ENCODE measurements around the gene CXCL9. TPM values are rescaled to one million over a fixed set of nuclear protein-coding genes. Genes with fewer than 3 reads are reported as not detected.
"Not testable (repeated sequence)": the region's sequence is repeated elsewhere in the genome, so short reads cannot be mapped to it uniquely, and the experiment has no call there.

The CXCL9 gene
- total RNA-seq, 1 experiment from 2014 or later, result not detected

DNA sequence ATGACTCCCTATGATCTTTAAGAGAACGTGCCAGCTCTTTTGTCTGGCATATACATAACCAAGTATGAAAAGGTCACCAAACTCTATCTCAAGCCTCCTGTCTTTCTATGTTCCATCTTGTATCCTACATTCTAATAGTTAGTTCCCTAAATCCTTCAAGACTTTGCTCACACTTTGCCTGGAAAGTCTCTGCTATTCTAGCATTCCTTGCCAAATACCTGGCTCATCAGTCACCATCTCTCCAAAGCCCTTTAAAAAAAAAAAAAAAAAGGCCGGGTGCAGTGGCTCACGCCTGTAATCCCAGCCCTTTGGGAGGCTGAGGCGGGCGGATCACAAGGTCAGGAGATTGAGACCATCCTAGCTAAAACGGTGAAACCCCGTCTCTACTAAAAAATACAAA is 48.8 kb downstream of the CXCL9 start:
- not testable (repeated sequence) for H3K4me3 ChIP-seq (ENCODE audit: insufficient read depth, low read depth, low read length); DNase-seq; H3K27me3 ChIP-seq (ENCODE audit: control insufficient read depth, insufficient read depth, low read length)
- H3K36me3 ChIP-seq (replicated peaks; ENCODE audit: control insufficient read depth, insufficient read depth, low read length), result peaks cover 44% of the 10 kb centered on the region

DNA sequence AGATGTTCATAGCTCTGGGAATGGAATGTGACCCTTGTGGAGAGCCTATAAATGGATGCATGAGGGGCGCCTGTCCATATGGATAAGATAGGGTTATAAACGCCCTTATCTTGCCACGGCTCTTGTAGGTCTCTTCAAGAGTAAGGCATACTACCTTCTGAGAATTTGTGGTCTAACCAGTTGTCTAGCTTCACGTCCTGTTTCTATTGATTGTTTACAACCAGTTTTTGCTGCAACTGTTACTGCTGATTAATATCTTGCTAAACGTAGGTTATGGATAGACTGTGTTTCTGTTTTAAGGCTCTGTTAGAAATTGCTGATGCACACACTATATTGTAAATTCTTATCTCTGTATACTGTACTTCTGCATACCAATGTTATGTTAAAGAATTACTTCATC is 52.5 kb downstream of the CXCL9 start:
- H3K27me3 ChIP-seq (ENCODE audit: control insufficient read depth, insufficient read depth, low read length); DNase-seq; H3K4me3 ChIP-seq (ENCODE audit: insufficient read depth, low read depth, low read length): not testable (repeated sequence)
- peaks cover 40% of the 10 kb centered on the region for H3K36me3 ChIP-seq (replicated peaks; ENCODE audit: control insufficient read depth, insufficient read depth, low read length)

DNA sequence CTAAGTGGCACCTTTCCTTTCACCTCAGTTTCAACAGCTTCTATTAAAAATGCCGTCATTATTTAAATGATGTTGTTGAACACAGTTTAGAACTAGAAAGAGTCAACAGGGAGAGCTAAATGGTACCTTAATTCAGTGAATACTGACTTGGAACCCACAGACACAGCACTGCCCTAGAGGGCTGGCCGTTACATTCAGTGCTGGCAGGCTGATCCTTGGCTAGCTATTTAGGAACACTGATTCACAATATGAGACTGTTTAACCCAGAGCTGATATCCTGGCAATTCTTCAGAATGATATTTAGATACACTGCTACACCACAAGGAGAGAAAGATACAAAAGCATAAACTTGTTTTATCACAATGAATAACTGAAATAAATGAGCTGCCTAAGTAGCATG is 53.8 kb downstream of the CXCL9 start:
- no peaks in the 10 kb centered on the region for H3K27me3 ChIP-seq (ENCODE audit: control insufficient read depth, insufficient read depth, low read length)
- peaks cover 37% of the 10 kb centered on the region for H3K36me3 ChIP-seq (replicated peaks; ENCODE audit: control insufficient read depth, insufficient read depth, low read length)
- no peak overlapping the region for H3K4me3 ChIP-seq (ENCODE audit: insufficient read depth, low read depth, low read length)
- no peak for DNase-seq

Other genes with a start within 250 kb of the CXCL9 start
- not detected in 2 replicates for gene PPEF2, start 105.1 kb downstream of the CXCL9 start, total RNA-seq (2014; rRNA removed; shearing (Covaris generic))
- 5.5 and 7.8 TPM in 2 replicates for gene NAAA, start 66.5 kb downstream of the CXCL9 start, total RNA-seq (2014; rRNA removed; shearing (Covaris generic))
- gene SDAD1, start 16.6 kb downstream of the CXCL9 start, total RNA-seq (2014; rRNA removed; shearing (Covaris generic)), result 31.1 and 39.4 TPM in 2 replicates
- not detected in 2 replicates for gene CXCL10, start 16.0 kb upstream of the CXCL9 start, total RNA-seq (2014; rRNA removed; shearing (Covaris generic))
- gene CXCL11, start 28.6 kb upstream of the CXCL9 start, total RNA-seq (2014; rRNA removed; shearing (Covaris generic)), result not detected in 2 replicates
- gene ART3, start 67.2 kb upstream of the CXCL9 start, total RNA-seq (2014; rRNA removed; shearing (Covaris generic)), result 0.42 TPM in 1 of 2 replicates, not detected in the other
- 102 and 122 TPM in 2 replicates for gene NUP54, start 140.9 kb upstream of the CXCL9 start, total RNA-seq (2014; rRNA removed; shearing (Covaris generic))
- gene SCARB2, start 206.3 kb upstream of the CXCL9 start, total RNA-seq (2014; rRNA removed; shearing (Covaris generic)), result 39.4 and 53.0 TPM in 2 replicates
- 0.17 and 1.4 TPM in 2 replicates for gene FAM47E, start 244.2 kb upstream of the CXCL9 start, total RNA-seq (2014; rRNA removed; shearing (Covaris generic))

Measured in H7 (cell line).